ENCODE measurements around the gene SOD1.

GRCh38 chr21:31675318-31675717 lies 15.8 kb downstream of the SOD1 start:
- no peak for TF ChIP-seq CTCF (IDR thresholded peaks at IDR 0.05; ENCODE audit: poor library complexity, severe bottlenecking)
- no peak for TF ChIP-seq RAD21 (conservative IDR thresholded peaks at IDR 0.05)
- TF ChIP-seq MXI1 (conservative IDR thresholded peaks at IDR 0.05; ENCODE audit: poor library complexity, severe bottlenecking) = no peak
